IMR-90 (cell line): Measurements from ENCODE around the gene PRSS50.

Experiments
- BHLHE40 ChIP-seq: fragments of 150-350 bp; IDR thresholded peaks from 2 replicates; pipeline ENCODE4 v1.6.1; 2016; ENCODE audit warnings: mild to moderate bottlenecking, low read depth, low read length
- CEBPB ChIP-seq: IDR thresholded peaks from 2 replicates; pipeline ENCODE4 v1.6.1; 2012; ENCODE audit warnings: low read depth, low read length, improper control_type of control experiment
- ELK1 ChIP-seq: fragments of 150-350 bp; IDR thresholded peaks from 2 replicates; pipeline ENCODE4 v1.6.1; 2016; ENCODE audit warnings: low read depth, mild to moderate bottlenecking, low read length, moderate library complexity, borderline replicate concordance
- FOS ChIP-seq: fragments of 150-350 bp; IDR thresholded peaks from 2 replicates; pipeline ENCODE4 v1.6.1; 2016; ENCODE audit warnings: low read depth, low read length
- MAZ ChIP-seq: IDR thresholded peaks from 2 replicates; pipeline ENCODE4 v1.6.1; 2012; ENCODE audit warnings: low read depth, mild to moderate bottlenecking, low read length, improper control_type of control experiment, moderate library complexity, borderline replicate concordance
- MXI1 ChIP-seq: IDR thresholded peaks from 2 replicates; pipeline ENCODE4 v1.6.1; 2012; ENCODE audit warnings: low read depth, mild to moderate bottlenecking, low read length, moderate library complexity, borderline replicate concordance
- NFE2L2 ChIP-seq: fragments of 150-350 bp; IDR thresholded peaks from 2 replicates; pipeline ENCODE4 v1.6.1; 2016; ENCODE audit warnings: low read depth, mild to moderate bottlenecking, low read length
- POLR2A ChIP-seq: IDR thresholded peaks from 2 replicates; pipeline ENCODE4 v1.6.1; 2012; ENCODE audit warnings: mild to moderate bottlenecking, low read depth, low read length
- RAD21 ChIP-seq: IDR thresholded peaks from 2 replicates; pipeline ENCODE4 v1.6.1; 2012; ENCODE audit warnings: low read length, improper control_type of control experiment
- RCOR1 ChIP-seq: IDR thresholded peaks from 2 replicates; pipeline ENCODE4 v1.6.1; 2012; ENCODE audit warnings: mild to moderate bottlenecking, low read length, improper control_type of control experiment; ENCODE audit not compliant: insufficient replicate concordance
- RFX5 ChIP-seq: IDR thresholded peaks from 2 replicates; pipeline ENCODE4 v1.8.0; 2012; ENCODE audit warnings: low read depth, mild to moderate bottlenecking, low read length, moderate library complexity
- SMC3 ChIP-seq: fragments of 150-350 bp; IDR thresholded peaks from 2 replicates; pipeline ENCODE4 v1.6.1; 2016; ENCODE audit warnings: low read depth, mild to moderate bottlenecking, antibody characterized with exemption, low read length, moderate library complexity
- USF2 ChIP-seq: fragments of 150-350 bp; IDR thresholded peaks from 2 replicates; pipeline ENCODE4 v1.6.1; 2017; ENCODE audit warnings: mild to moderate bottlenecking, antibody characterized with exemption, low read length, low read depth
- TF ChIP-seq, protein P1 (sequence below): conservative IDR thresholded peaks from 2 replicates; pipeline ENCODE4 v1.5.1; 2012; ENCODE audit warnings: mild to moderate bottlenecking, low read depth, low read length, improper control_type of control experiment

GRCh38 chr3:46694520-46694919, 23.1 kb downstream of the PRSS50 start:
- TF ChIP-seq, protein P1, sequence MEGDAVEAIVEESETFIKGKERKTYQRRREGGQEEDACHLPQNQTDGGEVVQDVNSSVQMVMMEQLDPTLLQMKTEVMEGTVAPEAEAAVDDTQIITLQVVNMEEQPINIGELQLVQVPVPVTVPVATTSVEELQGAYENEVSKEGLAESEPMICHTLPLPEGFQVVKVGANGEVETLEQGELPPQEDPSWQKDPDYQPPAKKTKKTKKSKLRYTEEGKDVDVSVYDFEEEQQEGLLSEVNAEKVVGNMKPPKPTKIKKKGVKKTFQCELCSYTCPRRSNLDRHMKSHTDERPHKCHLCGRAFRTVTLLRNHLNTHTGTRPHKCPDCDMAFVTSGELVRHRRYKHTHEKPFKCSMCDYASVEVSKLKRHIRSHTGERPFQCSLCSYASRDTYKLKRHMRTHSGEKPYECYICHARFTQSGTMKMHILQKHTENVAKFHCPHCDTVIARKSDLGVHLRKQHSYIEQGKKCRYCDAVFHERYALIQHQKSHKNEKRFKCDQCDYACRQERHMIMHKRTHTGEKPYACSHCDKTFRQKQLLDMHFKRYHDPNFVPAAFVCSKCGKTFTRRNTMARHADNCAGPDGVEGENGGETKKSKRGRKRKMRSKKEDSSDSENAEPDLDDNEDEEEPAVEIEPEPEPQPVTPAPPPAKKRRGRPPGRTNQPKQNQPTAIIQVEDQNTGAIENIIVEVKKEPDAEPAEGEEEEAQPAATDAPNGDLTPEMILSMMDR: no peak
- no peak for TF ChIP-seq MXI1
- no peak for TF ChIP-seq POLR2A
- TF ChIP-seq USF2: no peak
- no peak for TF ChIP-seq RAD21
- no peak for TF ChIP-seq FOS
- no peak for TF ChIP-seq RFX5
- no peak for TF ChIP-seq SMC3
- TF ChIP-seq MAZ: no peak
- no peak for TF ChIP-seq NFE2L2
- no peak for TF ChIP-seq ELK1
- no peak for TF ChIP-seq RCOR1
- no peak for TF ChIP-seq CEBPB
- TF ChIP-seq BHLHE40: no peak
